K562 (cell line): ENCODE measurements around the gene CDSN. TPM values are rescaled to one million over a fixed set of nuclear protein-coding genes. Genes with fewer than 3 reads are reported as not detected.

Experiments used
- ARHGAP35 ChIP-seq: fragments of 450-650 bp; IDR thresholded peaks from 2 replicates; pipeline ENCODE4 v1.6.1; 2018; ENCODE audit not compliant: partially characterized antibody
- BACH1 ChIP-seq: fragments of 200-800 bp; sonication (Bioruptor generic); IDR thresholded peaks from 2 replicates; pipeline ENCODE4 v1.6.1; 2016; ENCODE audit warnings: missing genetic modification characterization, missing compliant biosample characterization
- MLLT1 ChIP-seq, 2 experiments: fragments of 450-650 bp; IDR thresholded peaks; 2 replicates each; pipeline ENCODE4 v1.6.1; 2016
- MYC ChIP-seq, 2 experiments: fragments of 250-450 bp in 1 of 2; sonication (Bioruptor Pico) in 1 of 2; IDR thresholded peaks; 2 replicates each; pipeline versions ENCODE4 v1.5.1 to v1.6.1; 2012 to 2021; ENCODE audit warnings: low read depth in 2 of 2, borderline replicate concordance in 1 of 2, improper control_type of control experiment in 1 of 2, low read length in 1 of 2, mild to moderate bottlenecking in 1 of 2, moderate library complexity in 1 of 2
- NKRF ChIP-seq: fragments of 450-650 bp; IDR thresholded peaks from 2 replicates; pipeline ENCODE4 v1.6.1; 2016; ENCODE audit warnings: borderline replicate concordance
- POLR2A ChIP-seq: fragments of 450-650 bp; conservative IDR thresholded peaks from 2 replicates; pipeline ENCODE4 v1.6.1; 2016
- SRSF9 ChIP-seq: fragments of 200-400 bp; formaldehyde crosslinking; IDR thresholded peaks from 2 replicates; pipeline ENCODE4 v1.6.1; 2017; ENCODE audit warnings: low read depth, low read length, borderline replicate concordance
- ZBTB26 ChIP-seq: fragments of 450-650 bp; formaldehyde crosslinking; IDR thresholded peaks from 2 replicates; pipeline ENCODE4 v1.4.0; 2022; ENCODE audit warnings: missing genetic modification characterization
- ZBTB40 ChIP-seq, 2 experiments: fragments of 450-650 bp in 1 of 2; sonication (generic) in 1 of 2; formaldehyde crosslinking in 1 of 2; IDR thresholded peaks; 2 replicates each; pipeline versions ENCODE4 v1.7.1 to v1.9.0; 2016 to 2022; ENCODE audit warnings: inconsistent platforms in 1 of 2, mild to moderate bottlenecking in 1 of 2, missing genetic modification reagents in 1 of 2
- ZNF395 ChIP-seq: fragments of 200-800 bp; sonication (Bioruptor generic); IDR thresholded peaks from 2 replicates; pipeline ENCODE4 v1.6.1; 2017; ENCODE audit warnings: missing genetic modification characterization, missing compliant biosample characterization
- ZNF785 ChIP-seq: fragments of 250-450 bp; sonication (Bioruptor Pico); IDR thresholded peaks from 2 replicates; pipeline ENCODE4 v1.4.0; 2020; ENCODE audit warnings: mild to moderate bottlenecking
- polyA plus RNA-seq, 8 experiments: library from polyadenylated mRNA; depleted of rRNA in 4 of 8; stranded (reverse) in 5 of 8; unstranded in 3 of 8; fragments of >200 nt; fragmentation: Nextera tagmentation in 2 of 8; fragmentation: Illumina TruSeq in 1 of 8; extraction: Ambion mirVana in 2 of 8; extraction: Trizol in 1 of 8; gene quantifications; 2 replicates each; pipeline versions ENCODE4 v1.2.1 to v1.2.3, GENCODE V29; 2011 to 2014; ENCODE audit warnings: inconsistent platforms in 1 of 8, missing spikeins in 1 of 8
- total RNA-seq, 7 experiments: library from RNA; depleted of rRNA in 6 of 7; stranded (reverse); fragments of >200 nt in 6 of 7; fragmentation: Illumina TruSeq in 2 of 7; extraction: Trizol in 2 of 7; gene quantifications; 2 replicates each; pipeline versions ENCODE4 v1.2.1 to v1.2.3, GENCODE V29; 2011 to 2021; ENCODE audit warnings: low replicate concordance in 1 of 7

The CDSN gene
- total and polyA plus RNA-seq, 9 of the 15 experiments (the other 6 are each of a cell fraction or from before 2014, with no cell fraction given): not detected

GRCh38 chr6:31086788-31087440 is 33.3 kb downstream of the CDSN start (continued):
- TF ChIP-seq ZBTB40 (IDR thresholded peaks at IDR 0.05) (no peak), ZBTB40 (CRISPR knock-in tag; IDR thresholded peaks at IDR 0.05) (no peak), ZBTB26 (CRISPR knock-in tag) (no peak), MYC (IDR thresholded peaks at IDR 0.05; ENCODE audit: low read depth, low read length) (no peak), MYC (CRISPR knock-in tag; IDR thresholded peaks at IDR 0.05; ENCODE audit: borderline replicate concordance, low read depth) (no peak), BACH1 (peak; percentile 32; the same call in 1 of the 2 replicates), MLLT1 (IDR thresholded peaks at IDR 0.05) (no peak), NKRF (no peak), ZNF395 (CRISPR knock-in tag) (no peak), POLR2A (no peak), SRSF9 (no peak), ARHGAP35 (no peak), ZNF785 (CRISPR knock-in tag) (no peak)
